Gastrocnemius medialis (tissue), 4 donors: Measurements from ENCODE around the gene PRSS21.

Source experiments
- POLR2A ChIP-seq, 2 donors: fragments of 450-650 bp; IDR thresholded peaks; one replicate each; pipeline ENCODE4 v1.6.1; 2017; ENCODE audit warnings: antibody characterized with exemption in 2 of 2, mild to moderate bottlenecking in 2 of 2, moderate library complexity in 2 of 2
- TF ChIP-seq, protein P1 (sequence below), 5 experiments: fragments of 450-650 bp in 3 of 5; fragments of 200-600 bp in 2 of 5; sonication (generic) in 2 of 5; IDR thresholded peaks in 4 of 5; conservative IDR thresholded peaks in 1 of 5; 1 replicate in 4 of 5; 2 replicates in 1 of 5; pipeline ENCODE4 v1.5.1; 2016 to 2019; ENCODE audit warnings: antibody characterized with exemption in 5 of 5, mild to moderate bottlenecking in 3 of 5, moderate library complexity in 3 of 5

DNA sequence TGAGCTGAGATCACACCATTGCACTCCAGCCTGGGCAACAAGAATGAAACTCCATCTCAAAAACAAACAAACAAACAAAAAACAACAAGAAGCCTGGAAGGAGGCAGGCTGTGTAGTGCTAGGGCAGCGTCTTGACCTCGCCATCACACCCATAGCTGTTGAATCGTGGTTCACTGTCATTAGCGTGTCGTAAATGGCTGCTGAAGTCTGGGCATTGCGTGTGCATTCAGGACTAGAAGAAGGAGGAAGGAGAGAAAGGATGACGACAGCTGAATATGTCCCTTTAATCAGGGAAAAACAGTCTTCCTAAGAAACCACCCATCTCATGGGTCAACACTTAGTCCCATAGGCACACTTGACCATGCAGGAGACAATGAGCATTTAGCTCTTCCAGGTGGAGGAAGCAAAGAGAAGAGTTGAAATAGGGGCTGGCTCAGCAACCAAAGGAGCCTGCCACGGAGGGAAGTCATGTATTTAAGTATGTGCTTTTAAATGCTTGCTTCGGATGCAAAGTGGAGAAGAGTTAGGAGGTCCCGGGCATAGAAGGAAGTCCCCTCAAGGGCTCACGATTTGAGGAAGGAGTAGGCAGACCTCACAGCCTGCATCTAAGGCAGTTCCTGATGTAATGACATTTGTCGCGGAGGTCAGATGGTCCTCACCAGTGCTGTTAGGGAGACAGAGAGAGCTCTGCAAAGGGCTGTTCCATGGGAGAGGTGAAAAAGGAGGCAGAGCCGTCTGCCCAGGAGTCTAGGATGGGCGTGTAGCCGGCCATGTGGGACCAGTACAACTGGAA is 32.1 kb downstream of the PRSS21 start:
- TF ChIP-seq, protein P1, sequence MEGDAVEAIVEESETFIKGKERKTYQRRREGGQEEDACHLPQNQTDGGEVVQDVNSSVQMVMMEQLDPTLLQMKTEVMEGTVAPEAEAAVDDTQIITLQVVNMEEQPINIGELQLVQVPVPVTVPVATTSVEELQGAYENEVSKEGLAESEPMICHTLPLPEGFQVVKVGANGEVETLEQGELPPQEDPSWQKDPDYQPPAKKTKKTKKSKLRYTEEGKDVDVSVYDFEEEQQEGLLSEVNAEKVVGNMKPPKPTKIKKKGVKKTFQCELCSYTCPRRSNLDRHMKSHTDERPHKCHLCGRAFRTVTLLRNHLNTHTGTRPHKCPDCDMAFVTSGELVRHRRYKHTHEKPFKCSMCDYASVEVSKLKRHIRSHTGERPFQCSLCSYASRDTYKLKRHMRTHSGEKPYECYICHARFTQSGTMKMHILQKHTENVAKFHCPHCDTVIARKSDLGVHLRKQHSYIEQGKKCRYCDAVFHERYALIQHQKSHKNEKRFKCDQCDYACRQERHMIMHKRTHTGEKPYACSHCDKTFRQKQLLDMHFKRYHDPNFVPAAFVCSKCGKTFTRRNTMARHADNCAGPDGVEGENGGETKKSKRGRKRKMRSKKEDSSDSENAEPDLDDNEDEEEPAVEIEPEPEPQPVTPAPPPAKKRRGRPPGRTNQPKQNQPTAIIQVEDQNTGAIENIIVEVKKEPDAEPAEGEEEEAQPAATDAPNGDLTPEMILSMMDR (IDR thresholded peaks at IDR 0.05 in 4 of 5, conservative IDR thresholded peaks at IDR 0.05 in 1 of 5): no peak
- no peak for TF ChIP-seq POLR2A (IDR thresholded peaks at IDR 0.05)
